Activated CD8-positive, alpha-beta T cell treated with anti-CD3 and anti-CD28 coated beads for 36 hours (primary cell): ENCODE data around the gene NXN. TPM values are rescaled to one million over a fixed set of nuclear protein-coding genes. Genes with fewer than 3 reads are reported as not detected.

ENCODE experiments used
- ATAC-seq: fragments of 200-7000 bp; cut with Tn5 transposase; one replicate; pipeline ENCODE4 v1.10.0; 2021; ENCODE audit warnings: mild to moderate bottlenecking, moderate library complexity
- CTCF ChIA-PET: fragments of 350-600 bp; sonication (Branson Sonifier 250); formaldehyde crosslinking; loops from one replicate; lab custom pipeline; 2021; ENCODE audit warnings: antibody characterized with exemption; lab: Charles Lee
- POLR2A ChIA-PET: fragments of 350-600 bp; sonication (Branson Sonifier 250); formaldehyde crosslinking; loops from one replicate; lab custom pipeline; 2021; ENCODE audit warnings: antibody characterized with exemption; lab: Charles Lee
- DNase-seq: peaks from one replicate; pipeline ENCODE4 v3.0.0-alpha.2; 2020
- H3K27ac Mint-ChIP-seq: one replicate; pipeline ENCODE4 v1.8.0; 2021; ENCODE audit warnings: mild to moderate bottlenecking, mixed read lengths
- H3K27me3 Mint-ChIP-seq: one replicate; pipeline ENCODE4 v1.8.0; 2021; ENCODE audit warnings: mixed read lengths
- H3K36me3 Mint-ChIP-seq: one replicate; pipeline ENCODE4 v1.8.0; 2021; ENCODE audit warnings: low read depth, mixed read lengths
- H3K4me1 Mint-ChIP-seq: one replicate; pipeline ENCODE4 v1.8.0; 2021; ENCODE audit warnings: low read depth, mixed read lengths
- H3K4me3 Mint-ChIP-seq: one replicate; pipeline ENCODE4 v1.8.0; 2021; ENCODE audit warnings: mild to moderate bottlenecking, moderate library complexity, mixed read lengths
- H3K9me3 Mint-ChIP-seq: one replicate; pipeline ENCODE4 v1.8.0; 2021; ENCODE audit warnings: mixed read lengths
- intact Hi-C: fragments of 100-400 bp; cut with micrococcal nuclease; formaldehyde crosslinking; loops from one replicate; pipeline ENCODE4 v1.10.0; 2022
- total RNA-seq, 2 experiments: library from RNA; stranded (reverse); gene quantifications; one replicate each; pipeline ENCODE4 v1.2.3, GENCODE V29; 2021
- TF ChIP-seq, protein P1 (sequence below): fragments of 200-600 bp; IDR thresholded peaks from one replicate; pipeline ENCODE4 v1.8.0; 2022; ENCODE audit warnings: antibody characterized with exemption, mild to moderate bottlenecking

NXN gene
- total RNA-seq, 2 experiments from 2014 or later, result 1.2 to 1.4 TPM

DNA sequence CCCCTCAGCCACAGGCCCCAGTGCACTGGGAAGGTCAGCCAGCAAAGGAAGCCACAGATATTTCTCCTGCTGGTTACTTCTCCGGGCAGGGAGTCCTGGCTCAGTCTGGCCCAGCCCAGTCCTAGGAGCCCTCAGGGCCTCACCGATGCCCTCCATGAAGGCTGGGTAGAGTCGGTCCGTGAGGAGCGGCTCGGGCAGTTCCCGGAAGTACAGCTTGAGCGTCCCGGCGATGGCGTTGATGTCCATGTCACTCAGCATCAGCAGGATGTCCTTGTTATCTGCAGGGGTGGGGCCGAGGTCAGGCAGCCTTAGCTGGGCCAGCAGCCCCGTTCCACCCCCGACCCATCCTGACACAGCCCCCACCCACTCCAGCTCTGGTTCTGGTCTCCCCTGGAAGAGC, 31.0 kb upstream of the NXN start:
- peaks cover 3% of the 10 kb centered on the region for H3K36me3 Mint-ChIP-seq
- no peaks in the 10 kb centered on the region for H3K27me3 Mint-ChIP-seq
- peaks cover 4% of the 10 kb centered on the region for H3K4me1 Mint-ChIP-seq
- no peak overlapping the region for H3K27ac Mint-ChIP-seq
- ChIA-PET CTCF (no interaction called here), POLR2A (interaction anchor here (1.3 kb wide), 1 partner anchor 13 kb away, joined by 4 read pairs; the partner anchor contains the start of gene TIMM22)
- TF ChIP-seq, protein P1, sequence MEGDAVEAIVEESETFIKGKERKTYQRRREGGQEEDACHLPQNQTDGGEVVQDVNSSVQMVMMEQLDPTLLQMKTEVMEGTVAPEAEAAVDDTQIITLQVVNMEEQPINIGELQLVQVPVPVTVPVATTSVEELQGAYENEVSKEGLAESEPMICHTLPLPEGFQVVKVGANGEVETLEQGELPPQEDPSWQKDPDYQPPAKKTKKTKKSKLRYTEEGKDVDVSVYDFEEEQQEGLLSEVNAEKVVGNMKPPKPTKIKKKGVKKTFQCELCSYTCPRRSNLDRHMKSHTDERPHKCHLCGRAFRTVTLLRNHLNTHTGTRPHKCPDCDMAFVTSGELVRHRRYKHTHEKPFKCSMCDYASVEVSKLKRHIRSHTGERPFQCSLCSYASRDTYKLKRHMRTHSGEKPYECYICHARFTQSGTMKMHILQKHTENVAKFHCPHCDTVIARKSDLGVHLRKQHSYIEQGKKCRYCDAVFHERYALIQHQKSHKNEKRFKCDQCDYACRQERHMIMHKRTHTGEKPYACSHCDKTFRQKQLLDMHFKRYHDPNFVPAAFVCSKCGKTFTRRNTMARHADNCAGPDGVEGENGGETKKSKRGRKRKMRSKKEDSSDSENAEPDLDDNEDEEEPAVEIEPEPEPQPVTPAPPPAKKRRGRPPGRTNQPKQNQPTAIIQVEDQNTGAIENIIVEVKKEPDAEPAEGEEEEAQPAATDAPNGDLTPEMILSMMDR, result no peak
- H3K4me3 Mint-ChIP-seq, result no peak overlapping the region
- H3K9me3 Mint-ChIP-seq, result no peaks in the 10 kb centered on the region
- DNase-seq (no peak), ATAC-seq (no peak)
- intact Hi-C loops, result no loop called here

DNA sequence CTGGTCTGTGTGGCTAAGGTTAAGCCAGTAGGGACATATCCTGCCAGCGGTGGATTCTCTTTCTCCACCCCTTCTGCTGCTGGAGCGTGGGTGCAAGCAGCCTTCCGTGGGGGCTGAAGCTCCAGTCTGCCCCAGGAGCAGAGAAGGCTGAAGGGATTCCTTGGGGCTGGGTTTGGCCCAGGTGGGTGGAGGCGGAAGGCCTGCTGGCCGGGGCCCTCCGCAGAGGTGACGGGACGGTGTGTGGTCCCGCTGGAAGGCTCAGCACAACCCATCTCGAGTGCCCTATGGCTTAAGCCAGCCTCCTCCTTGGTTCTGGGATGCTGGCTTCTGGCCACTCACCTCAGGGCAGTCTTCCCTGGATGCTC, 30.5 kb upstream of the NXN start:
- ATAC-seq (no peak), DNase-seq (no peak)
- Mint-ChIP-seq H3K4me3 (no peak overlapping the region), H3K27ac (no peak overlapping the region), H3K27me3 (no peaks in the 10 kb centered on the region), H3K9me3 (no peaks in the 10 kb centered on the region), H3K36me3 (peaks cover 4% of the 10 kb centered on the region), H3K4me1 (peaks cover 9% of the 10 kb centered on the region)
- POLR2A ChIA-PET, result interaction anchor here (1.0 kb wide), 1 partner anchor 13 kb away, joined by 3 read pairs; the partner anchor contains the start of gene TIMM22
- intact Hi-C loops, result no loop called here
- CTCF ChIA-PET, result no interaction called here
- TF ChIP-seq, protein P1, result no peak

DNA sequence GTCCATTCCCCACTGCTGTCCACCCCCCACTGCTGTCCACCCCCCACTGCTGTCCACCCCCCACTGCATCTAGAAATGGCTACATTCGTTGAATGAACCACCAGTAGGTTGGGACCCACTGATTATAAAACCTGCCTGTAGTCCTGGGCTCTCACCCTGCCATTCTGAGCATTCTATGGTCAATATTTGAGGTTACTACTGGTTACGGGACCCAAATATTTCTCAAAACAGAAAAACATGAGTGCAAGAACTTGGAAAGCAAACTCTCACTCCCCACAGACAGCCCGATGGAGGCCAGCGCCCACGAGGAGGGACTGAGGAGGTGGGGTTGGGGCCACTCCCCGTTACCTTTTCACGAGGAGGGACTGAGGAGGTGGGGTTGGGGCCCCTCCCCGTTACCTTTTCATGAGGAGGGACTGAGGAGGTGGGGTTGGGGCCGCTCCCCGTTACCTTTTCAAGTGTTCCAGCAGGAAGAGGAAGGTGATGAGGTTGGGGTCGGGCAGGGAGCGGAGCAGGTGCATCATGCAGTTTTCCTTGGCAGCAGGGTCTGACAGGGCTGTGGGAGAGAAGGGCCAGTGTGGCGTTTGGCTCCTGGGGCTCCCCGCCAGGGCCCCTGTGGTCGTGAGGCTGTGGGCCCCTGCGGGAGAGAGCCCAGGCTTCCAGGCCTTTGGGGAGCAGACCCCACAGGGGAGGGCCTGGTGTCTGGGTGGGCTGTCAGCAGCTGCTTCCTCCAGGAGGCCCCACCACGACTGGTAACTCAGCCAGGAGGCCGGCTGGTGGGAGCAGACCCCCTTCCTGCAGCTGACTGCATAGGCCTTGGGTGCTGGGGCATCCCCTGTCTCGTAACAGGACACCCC, 29.9 kb upstream of the NXN start:
- Mint-ChIP-seq H3K9me3 (no peaks in the 10 kb centered on the region), H3K27ac (no peak overlapping the region), H3K27me3 (no peaks in the 10 kb centered on the region), H3K4me1 (peaks cover 11% of the 10 kb centered on the region), H3K36me3 (peaks cover 4% of the 10 kb centered on the region), H3K4me3 (no peak overlapping the region)
- DNase-seq, result no peak
- CTCF ChIA-PET, result no interaction called here
- no peak for ATAC-seq
- intact Hi-C loops, result no loop called here
- TF ChIP-seq, protein P1, result no peak
- POLR2A ChIA-PET, result interaction anchor here (1.0 kb wide), 1 partner anchor 13 kb away, joined by 3 read pairs; the partner anchor contains the start of gene TIMM22

DNA sequence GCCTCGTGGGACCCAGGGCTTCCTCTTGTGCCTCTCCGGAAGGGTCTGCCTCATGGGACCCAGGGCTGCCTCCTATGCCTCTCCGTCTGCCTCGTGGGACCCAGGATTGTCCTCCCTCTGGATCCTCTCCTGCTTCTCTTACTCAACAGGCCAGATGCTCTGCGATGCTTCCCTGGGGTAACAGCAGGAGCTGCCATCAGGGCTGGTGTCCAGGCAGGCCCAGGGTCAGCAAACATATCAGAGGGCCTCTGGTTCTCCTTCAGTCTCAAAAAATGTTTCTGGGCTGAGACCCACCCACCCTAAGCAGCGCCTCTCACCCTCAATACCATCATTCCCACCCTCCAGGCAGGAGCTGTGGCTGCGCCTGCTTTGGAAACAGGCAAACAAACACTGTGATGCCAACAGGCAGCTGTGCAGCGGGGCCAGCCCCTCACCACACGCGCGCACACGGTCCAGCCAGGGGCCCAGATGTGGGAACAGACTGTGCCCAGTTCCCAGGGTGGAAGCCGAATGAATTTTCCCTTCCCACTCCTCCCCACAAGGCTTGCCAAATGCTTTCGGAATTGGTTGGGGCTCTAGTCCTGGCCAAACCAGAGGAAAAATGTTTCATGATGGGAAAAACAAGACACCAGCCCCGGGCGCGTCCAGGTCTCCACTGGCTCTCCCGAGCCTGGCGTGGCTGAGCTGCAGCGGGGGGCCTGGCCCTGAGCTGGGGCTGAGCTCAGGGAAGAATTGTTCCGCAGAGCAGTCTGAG, 28.6 kb upstream of the NXN start:
- Mint-ChIP-seq H3K27ac (no peak overlapping the region), H3K27me3 (no peaks in the 10 kb centered on the region), H3K4me3 (no peak overlapping the region), H3K4me1 (peaks cover 11% of the 10 kb centered on the region), H3K9me3 (no peaks in the 10 kb centered on the region), H3K36me3 (peaks cover 4% of the 10 kb centered on the region)
- CTCF ChIA-PET, result no interaction called here
- POLR2A ChIA-PET, result no interaction called here
- TF ChIP-seq, protein P1, result no peak
- ATAC-seq, result no peak
- intact Hi-C loops, result no loop called here
- no peak for DNase-seq
